SW 1271 (cell line): Measurements from ENCODE around the gene CACNA1A.
"Not testable (repeated sequence)": the region's sequence is repeated elsewhere in the genome, so short reads cannot be mapped to it uniquely, and the experiment has no call there.

Experiments
- DNase-seq, 2 experiments: peaks; one replicate each; lab custom pipeline; 2025; lab: John Stamatoyannopoulos, UW

CACNA1A gene

DNA sequence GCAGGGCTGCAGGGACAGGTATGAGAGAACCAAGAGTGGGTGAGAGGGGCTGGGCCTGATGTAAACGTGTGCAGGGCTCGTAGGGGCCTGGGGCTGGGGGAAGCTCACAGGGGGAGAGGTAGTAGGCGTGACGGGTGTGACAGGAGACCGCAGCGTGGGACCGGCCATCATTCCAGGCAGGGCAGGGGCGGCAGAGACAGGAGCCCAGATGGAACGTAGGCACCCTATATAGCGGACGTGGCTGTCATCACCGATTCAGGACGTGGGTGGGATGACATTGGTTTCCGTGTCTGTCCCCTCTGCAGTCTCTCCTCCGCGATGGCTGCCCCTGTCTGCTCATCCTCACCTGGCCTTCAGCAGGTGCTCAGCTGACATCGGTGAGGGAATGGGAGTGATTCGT is 307.6 kb downstream of the CACNA1A start:
- no peak for DNase-seq

DNA sequence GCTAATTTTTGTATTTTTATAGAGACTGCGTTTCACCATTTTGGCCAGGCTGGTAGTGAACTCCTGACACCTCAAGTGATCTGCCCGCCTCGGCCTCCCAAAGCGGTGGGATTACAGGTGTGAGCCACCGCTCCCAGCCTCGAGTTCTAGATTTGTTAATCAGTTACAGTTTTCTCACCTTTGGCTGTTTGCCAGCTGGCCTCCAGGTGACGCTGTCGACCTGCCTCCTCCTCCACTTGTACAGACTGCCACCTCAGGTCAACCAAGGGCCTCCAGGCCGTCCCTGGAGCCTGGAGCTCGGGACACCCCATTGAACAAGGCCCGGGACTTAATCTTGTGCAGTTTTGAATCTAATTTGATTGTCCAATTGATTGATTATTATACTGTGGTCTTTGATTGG is 310.6 kb downstream of the CACNA1A start:
- DNase-seq: no peak

DNA sequence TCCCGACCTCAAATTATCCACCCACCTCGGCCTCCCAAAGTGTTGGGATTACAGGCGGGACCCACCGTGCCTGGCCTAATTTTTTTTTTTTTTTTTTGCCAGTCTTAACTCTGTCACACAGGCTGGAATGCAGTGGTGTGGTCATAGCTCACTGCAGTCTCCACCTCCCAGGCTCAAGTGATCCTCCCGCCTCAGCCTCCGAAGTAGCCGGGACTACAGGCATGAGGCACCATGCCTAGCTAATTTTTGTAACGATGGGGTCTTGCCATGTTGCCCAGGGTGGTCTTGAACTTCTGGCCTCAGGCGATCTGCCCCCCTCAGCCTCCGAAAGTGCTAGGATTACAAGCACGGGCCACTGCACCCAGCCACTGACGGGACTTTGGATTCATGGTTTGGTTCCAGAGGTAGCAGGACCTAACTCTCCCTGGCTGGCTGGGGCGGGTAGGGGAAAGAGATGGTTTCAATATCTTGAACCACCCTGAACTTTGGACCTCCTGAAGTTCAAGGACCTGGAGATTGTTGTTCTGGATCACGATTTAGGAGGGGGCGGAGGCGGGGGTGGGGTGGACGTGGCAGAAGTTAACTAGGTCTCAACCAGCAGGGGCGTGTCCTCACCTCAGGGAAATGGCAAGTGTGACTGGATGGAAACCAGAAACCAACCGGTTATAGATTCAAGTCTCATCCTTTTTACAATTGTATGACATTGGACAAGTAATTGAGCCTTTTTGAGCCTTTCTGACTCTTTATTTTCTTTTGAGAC is 315.3 kb downstream of the CACNA1A start:
- DNase-seq: no peak

DNA sequence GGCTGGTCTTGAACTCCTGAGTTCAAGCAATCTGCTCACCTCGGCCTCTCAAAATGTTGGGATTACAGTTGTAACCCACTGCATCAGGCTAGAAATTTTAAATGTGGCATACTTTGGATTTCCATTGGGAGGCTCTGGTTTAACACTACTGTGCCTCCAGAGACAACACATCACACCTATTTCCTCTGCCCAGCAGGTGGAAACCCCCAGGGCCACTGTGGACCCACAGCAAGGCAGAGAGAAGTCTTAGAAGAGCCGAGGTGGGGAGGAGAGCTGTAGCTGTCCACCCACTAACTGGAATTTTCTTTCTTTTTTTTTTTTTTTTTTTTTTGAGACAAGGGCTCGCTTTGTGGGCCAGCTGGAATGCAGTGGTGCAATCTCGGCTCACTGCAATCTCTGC is 316.7 kb downstream of the CACNA1A start:
- DNase-seq: no peak

DNA sequence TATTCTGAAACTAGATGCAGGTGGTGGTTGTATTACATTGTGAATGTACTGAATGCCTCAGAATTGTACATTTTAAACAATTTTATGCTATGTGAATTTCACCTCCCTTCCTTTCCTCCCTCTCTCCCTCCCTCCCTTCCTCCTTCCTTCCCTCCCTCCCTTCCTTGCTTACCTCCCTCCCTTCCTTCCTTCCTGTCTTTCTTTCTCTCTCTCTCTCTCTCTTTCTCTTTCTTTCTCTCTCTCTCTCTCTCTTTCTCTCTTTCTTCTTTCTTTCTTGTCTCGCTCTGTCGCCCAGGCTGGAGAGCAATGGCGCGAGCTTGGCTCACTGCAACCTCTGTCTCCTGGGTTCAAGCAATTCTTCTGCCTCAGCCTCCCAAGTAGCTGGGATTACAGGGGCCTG is 318.9 kb downstream of the CACNA1A start:
- no peak for DNase-seq

DNA sequence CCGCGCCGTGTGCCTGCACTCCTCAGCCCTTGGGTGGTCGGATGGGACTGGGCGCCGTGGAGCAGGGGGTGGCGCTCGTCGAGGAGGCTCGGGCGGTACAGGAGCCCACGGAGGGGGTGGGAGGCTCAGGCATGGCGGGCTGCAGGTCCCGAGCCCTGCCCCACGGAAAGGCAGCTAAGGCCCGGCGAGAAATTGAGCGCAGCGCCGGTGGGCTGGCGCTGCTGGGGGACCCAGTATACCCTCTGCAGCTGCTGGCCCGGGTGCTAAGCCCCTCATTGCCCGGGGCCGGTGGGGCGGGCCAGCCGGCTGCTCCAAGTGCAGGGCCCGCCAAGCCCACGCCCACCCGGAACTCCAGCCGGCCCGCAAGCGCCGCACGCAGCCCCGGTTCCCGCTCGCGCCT is 319.6 kb downstream of the CACNA1A start:
- not testable (repeated sequence) for DNase-seq

DNA sequence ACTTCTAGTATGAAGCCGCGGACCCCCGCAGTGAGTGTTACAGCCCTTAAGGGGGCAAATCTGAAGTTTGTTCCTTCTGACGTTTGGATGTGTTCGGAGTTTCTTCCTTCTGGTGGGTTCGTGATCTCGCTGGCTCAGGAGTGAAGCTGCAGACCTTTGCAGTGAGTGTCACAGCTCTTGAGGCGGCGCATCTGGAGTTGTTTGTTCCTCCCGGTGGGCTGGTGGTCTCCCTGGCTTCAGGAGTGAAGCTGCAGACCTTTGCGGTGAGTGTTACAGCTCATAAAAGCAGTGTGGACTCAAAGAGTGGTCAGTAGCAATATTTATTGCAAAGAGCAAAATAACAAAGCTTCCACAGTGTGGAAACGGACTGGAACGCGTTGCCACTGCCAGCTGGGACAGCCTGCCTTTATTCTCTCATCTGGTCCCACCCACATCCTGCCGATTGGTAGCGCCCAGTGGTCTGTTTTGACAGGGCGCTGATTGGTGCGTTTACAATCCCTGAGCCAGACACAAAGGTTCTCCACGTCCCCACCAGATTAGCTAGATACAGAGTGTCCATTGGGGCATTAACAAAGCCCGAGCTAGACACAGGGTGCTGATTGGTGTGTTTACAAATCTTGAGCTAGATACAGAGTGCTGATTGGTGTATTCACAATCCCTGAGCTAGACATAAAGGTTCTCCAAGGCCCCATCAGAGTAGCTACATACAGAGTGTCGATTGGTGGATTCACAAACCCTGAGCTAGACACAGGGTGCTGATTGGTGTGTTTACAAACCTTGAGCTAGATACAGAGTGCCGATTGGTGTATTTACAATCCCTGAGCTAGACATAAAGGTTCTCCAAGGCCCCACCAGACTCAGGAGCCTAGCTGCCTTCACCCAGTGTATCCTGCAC is 320.3 kb downstream of the CACNA1A start:
- not testable (repeated sequence) for DNase-seq

DNA sequence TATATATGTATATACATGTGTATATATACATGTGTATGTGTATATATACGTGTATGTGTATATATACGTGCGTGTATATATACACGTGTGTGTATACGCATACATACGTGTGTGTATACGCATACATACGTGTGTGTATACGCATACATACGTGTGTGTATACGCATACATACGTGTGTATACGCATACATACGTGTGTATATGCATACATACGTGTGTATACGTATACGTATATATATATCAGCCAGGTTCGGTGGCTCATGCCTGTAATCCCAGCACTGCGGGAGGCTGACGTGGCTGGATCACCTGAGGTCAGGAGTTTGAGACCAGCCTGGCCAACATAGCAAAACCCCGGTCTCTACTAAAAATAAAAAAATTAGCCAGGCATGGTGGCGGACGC is 321.4 kb downstream of the CACNA1A start:
- not testable (repeated sequence) for DNase-seq

DNA sequence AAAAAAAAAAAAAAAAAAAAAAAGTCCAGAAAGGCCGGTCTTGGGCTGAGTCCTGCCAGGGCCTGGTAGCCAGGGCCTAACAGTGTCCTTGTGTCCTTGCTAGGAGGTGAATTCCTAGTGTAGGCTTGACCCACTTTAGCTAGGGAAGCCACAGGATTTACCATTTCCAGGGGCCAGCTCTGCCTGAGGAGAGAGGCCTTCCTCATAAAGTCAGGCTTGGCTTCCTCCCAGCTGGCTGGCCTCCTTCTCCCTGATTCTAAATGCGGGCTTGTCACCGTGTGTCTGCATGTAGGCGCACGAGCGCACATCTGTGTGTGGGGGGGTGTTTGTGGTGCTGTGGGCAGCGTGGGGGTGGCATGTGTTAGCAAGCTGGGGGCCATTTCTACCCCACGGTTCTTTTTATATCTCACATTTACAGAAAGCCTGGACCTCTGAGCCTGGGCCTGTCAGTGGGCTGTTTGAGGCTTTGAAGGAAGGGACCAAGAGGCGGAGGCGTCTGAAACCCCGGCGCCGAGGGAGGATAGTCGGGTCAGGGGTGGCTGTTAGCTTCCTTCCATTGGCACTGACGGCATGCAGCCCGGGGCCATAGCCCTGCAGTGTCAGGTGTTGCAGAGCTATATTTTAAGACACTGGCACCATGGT is 324.4 kb downstream of the CACNA1A start:
- no peak for DNase-seq

DNA sequence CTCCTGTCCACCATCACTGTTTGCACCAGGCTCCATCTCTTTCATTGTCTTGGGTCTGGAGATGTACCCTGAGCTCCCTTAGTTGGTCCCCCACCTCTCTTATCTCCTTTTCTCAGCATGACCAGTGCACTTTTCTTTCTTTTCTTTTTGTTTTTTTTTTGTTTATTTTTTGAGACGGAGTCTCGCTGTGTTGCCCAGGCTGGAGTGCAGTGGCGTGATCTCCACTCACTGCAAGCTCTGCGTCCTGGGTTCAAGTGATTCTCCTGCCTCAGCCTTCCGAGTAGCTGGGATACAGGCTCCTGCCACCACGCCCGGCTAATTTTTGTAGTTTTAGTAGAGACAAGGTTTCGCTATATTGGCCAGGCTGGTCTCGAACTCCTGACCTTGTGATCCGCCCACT is 328.0 kb downstream of the CACNA1A start:
- DNase-seq: not testable (repeated sequence)

DNA sequence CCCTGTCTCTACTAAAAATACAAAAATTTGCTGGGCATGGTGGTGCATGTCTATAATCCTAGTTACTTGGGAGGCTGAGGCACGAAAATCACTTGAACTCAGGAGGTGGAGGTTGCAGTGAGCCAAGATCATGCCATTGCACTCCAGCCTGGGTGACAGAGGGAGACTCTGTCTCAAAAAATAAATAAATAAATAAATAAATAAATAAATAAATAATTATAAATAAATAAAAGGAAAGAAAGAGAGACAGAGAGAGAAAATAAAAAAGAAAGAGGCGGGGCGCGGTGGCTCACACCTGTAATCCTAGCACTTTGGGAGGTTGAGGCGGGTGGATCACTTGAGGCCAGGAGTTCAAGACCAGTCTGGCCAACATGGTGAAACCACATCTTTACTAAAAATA is 328.7 kb downstream of the CACNA1A start:
- not testable (repeated sequence) for DNase-seq

DNA sequence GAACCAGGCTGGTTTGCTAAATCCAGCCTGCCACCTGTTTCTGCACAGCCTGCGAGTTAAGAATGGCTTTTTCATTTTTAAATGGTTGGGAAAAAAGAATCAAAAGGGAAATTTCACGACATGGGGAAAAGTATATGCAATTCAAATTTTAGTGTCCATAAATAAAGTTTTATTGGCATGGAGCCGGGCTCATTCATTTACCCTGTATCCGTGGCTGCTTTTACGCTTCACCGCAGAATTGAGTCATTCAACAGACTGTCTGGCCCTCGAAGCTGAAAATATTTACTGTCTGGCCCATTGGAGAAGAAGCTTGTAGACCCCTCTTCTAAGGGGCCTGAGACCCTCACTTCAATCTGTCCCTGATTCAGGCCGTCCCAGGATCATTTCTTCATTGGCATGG is 329.9 kb downstream of the CACNA1A start:
- no peak for DNase-seq

DNA sequence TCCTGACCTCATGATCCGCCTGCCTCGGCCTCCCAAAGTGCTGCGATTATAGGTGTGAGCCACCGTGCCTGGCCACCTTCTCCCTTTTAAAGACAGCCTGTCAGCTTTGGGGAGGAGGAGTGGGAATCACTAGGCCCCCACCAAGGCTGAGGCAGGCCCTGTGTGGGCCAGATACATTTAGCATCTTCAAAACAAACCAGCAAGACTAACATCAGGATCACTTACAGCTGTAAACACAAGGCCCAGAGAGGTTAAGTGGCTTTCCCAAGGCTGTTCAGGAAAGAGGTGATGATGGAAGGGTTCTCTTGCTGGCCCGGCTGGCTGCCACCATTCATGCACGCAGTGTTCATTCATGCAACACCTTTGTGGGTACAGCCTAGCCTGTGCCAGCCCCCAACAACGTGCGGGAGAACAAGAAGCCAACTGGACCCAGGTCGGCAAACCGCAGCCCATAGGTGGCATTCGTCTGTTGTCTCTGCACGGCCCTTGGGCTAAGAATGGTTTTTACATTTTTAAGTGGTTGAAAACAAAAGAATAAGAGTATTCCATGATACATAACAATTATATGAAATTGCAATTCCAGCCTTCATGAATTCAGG is 333.0 kb downstream of the CACNA1A start:
- DNase-seq: no peak

DNA sequence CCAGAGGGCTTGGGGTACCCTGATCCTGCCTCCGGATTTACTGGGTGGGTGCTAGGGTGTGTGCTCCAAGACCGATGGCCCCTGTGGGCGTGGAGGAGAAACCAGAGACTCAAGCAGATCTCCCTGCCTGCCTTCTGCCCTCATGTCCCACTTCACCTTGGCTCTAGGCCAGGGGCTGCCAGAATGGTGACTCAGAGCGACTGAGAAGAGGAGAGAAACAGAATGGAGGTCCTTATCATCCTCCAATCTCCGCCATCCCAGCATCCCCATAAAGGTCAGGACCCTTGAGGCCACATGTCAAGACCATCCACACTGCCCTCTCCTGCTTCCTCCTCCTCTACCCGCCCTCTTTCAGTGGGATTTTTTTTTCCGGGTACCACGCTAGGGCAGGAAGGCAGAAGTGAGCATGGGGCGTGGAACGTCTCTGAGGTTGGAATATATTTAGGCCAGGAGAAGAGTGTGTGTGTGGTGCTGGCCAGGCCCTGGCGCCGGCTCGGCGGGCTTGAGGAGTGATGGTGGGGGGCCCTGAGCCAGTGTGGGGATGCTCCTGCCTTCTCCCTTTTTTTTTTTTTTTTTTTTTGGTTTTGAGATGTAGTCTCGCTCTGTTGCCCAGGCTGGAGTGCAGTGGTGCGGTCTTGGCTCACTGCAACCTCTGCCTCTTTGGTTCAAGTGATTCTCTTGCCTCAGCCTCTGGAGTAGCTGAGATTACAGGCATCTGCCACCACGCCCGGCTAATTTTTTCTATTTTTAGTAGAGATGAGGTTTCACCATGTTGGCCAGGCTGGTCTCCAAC is 333.7 kb downstream of the CACNA1A start:
- DNase-seq: peak; percentile 69 to 81

DNA sequence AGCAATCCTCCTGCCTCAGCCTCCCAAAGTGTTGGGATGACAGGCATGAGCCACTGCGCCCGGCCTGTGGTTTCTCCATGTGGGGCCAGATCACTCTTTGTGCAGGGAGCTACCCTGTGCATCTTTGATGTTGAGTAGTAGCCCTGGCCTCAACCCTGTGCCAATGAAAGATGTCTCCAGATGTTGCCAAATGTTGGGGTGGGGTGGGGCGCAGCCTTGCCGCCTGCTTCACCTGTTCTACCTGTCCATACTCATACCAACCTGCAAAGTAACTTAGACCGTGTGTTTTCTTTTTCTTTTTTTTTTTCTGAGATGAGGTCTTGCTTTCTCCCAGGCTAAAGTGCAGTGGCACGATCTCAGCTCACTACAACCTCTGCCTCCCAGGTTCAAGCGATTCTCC is 335.1 kb downstream of the CACNA1A start:
- no peak for DNase-seq

DNA sequence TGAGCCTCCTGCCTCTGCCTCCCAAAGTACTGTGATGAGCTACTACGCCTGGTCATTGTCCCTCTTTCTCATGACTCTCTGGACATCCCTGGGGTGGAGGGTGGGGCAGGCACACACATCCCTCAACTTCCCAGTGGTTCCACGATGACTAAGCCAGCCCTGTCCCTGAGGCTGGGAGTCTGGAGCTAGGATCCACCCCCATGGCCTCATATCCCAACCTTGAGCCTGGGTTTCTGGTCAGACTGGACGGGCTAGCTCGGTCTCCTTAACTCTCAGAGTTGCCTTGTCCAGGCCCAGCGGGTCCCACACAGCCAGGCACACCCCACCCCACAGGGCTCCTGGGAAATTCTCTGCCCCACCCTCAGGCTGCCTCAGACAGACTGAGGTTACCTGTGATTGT is 336.5 kb downstream of the CACNA1A start:
- DNase-seq: peak; percentile 25 to 72

DNA sequence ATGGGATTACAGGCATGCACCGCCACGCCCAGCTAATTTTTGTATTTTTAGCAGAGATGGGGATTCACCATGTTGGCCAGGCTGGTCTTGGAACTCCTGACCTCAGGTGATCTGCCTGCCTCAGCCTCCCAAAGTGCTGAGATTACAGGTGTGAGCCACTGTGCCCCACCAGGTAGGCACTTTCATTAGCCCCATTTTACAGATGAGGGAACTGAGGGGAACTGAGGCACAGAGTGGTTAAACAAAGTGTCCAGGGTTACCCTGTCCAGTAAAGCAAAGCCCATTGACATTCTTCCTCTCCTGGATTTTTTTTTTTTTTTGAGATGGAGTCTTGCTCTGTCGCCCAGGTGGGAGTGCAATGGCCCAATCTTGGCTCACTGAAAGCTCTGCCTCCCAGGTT is 340.1 kb downstream of the CACNA1A start:
- DNase-seq: not testable (repeated sequence)

DNA sequence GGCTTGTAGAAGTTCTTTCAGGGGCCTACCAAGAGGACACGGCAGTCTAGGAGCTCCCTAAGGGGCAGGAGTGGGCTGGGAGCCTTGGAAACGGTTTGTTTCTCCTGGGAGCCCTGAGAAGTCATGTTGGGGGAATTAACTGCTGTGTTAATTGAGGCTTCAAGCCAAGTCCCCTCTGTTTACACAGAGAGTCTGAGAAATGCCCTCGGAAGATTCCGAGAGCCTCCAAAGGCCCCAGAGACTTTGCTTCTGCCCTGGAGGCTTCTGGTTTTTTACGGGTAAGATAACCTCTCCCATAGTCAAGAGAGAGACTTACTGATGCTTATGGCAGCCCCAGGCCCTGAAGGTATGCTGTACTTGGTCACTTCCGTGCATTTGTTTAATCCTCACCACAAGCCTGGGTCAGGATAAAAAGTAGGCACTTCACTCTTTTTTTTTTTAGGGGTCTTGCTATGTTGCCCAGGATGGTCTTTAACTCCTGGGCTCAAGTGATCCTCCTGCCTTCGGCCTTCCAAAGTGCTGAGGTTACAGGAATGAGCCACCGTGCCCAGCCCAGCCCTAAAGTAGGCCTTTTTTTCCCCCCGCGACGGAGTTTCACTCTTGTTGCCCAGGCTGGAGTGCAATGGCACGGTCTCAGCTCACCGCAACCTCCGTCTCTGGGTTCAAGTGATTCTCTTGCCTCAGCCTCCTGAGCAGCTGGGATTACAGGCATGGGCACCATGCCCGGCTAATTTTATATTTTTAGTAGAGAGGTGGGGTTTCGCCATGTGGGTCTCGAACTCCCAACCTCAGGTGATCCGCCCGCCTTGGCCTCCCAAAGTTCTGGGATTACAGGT is 340.9 kb downstream of the CACNA1A start:
- DNase-seq: no peak

DNA sequence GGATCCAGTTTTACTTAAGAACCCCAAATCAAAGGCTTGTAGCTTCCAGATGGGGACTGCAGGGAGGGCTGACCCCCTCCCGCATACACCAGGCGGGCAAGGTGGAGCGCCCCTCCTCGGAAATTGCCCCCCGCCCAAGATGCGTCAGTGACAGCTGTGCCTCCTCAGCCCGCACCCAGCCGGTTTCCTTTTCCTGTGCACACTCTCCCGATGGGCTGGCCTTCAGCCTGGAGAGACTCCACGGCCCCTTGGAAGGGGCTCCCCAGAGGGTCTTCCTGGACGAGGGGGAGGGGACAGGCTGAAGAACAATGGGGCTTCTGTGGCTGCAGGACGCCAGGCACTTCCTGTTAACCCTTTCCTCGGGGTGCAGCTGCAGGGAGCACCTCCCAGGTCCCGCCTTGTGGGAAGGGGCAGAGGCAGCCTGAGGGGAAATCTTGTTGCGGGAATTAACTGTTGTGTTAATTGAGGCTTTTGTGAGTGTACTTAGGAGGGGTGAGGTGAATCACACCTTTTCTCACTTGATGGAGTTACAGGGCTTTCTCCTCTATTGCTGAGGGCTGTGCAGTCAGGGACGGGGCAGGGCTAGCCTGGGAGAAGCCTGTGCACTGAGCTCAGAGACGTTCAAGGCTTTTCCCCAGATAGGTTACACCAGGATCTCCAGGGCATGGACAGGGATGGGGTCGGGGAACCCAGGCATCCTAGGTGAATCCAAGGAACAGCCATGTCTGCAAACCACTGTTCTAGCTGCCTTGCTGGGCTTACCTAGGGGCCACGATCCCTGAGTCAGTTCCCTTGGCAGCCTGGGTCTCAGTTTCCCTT is 341.7 kb downstream of the CACNA1A start:
- DNase-seq: peak; percentile 64 to 80
